Measurements from ENCODE around the gene SETSIP. TPM values are rescaled to one million over a fixed set of nuclear protein-coding genes. Genes with fewer than 3 reads are reported as not detected.

SETSIP gene
- total and polyA plus RNA-seq, 8 donors, result not detected

- peak in 1 of 2 donors; percentile 4 for DNase-seq
- Histone ChIP-seq H3K4me1 (no peaks in the 10 kb centered on the region), H3K4me3 (no peak overlapping the region), H3K27me3 (peaks cover 0 to 3% (median 0%) of the 10 kb centered on the region in 3 donors), H3K9me3 (no peaks in the 10 kb centered on the region), H3K36me3 (no peaks in the 10 kb centered on the region), H3K27ac (no peak overlapping the region)
- intact Hi-C loops (cut with DNase I; ENCODE audit: low total_unique reads), result no loop called here
- TF ChIP-seq POLR2AphosphoS5 (IDR thresholded peaks at IDR 0.05), result no peak
- TF ChIP-seq EP300 (IDR thresholded peaks at IDR 0.05), result no peak
- TF ChIP-seq CTCF (IDR thresholded peaks at IDR 0.05), result no peak
- no peak for TF ChIP-seq POLR2A (IDR thresholded peaks at IDR 0.05)
- 71 to 84% (median 82%) methylated on average over 6 of the region's 6 CpGs for WGBS, 5 donors
Observed at GRCh38 chr1:92037400-92037799, 37.8 kb downstream of the SETSIP start.

DNA sequence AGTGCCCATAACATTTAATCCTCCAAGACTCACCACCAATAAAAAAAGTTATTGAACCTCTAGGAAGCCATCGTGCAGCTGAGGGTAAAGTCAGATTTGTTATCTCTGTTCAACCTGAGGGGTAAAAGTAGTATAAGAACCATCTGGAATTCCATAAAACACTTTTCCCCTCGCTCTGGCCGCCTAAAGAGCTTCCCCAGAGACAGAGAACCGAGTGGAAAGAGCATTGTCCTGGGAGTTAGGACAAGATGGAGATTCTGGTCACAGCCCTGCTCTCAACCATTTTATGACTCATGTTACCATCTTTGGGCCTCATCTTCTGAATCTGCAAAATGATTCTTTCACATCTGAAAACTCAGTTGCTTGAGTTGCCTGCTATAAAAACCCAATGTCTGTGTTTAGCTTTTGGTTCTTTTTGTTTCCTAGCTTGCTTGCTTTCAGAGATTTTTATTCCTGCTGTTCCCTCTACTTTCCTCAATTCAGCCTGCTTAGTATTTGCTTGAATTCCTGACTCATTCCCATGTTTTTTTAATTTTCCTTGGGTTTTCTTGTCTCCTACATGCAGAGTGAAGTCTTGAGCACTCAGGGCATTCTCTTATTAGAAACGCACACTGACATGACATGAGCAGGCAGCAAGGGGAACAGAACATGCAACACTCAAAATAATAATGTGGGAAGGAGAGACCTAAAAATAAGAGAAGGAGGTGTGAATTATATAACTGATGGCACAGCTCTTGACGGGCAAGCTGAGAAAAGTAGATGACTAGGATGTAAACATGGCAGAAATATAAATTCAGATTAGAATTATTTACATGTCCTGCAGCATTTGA, 43.7 kb downstream of the SETSIP start:
- intact Hi-C loops (cut with DNase I; ENCODE audit: low total_unique reads), result no loop called here
- Histone ChIP-seq H3K27me3 (peaks cover 0 to 35% (median 23%) of the 10 kb centered on the region in 3 donors), H3K4me3 (no peak overlapping the region), H3K9me3 (peaks cover 0 to 4% (median 0%) of the 10 kb centered on the region in 4 donors), H3K36me3 (no peaks in the 10 kb centered on the region), H3K4me1 (peaks cover 9 to 19% (median 12%) of the 10 kb centered on the region in 4 donors), H3K27ac (no peak overlapping the region)
- 81 to 87% (median 83%) methylated on average over 6 of the region's 6 CpGs for WGBS, 5 donors
- TF ChIP-seq POLR2A (IDR thresholded peaks at IDR 0.05), result no peak
- no peak for TF ChIP-seq CTCF (IDR thresholded peaks at IDR 0.05)
- no peak for TF ChIP-seq EP300 (IDR thresholded peaks at IDR 0.05)
- no peak for TF ChIP-seq POLR2AphosphoS5 (IDR thresholded peaks at IDR 0.05)
- DNase-seq, result no peak

DNA sequence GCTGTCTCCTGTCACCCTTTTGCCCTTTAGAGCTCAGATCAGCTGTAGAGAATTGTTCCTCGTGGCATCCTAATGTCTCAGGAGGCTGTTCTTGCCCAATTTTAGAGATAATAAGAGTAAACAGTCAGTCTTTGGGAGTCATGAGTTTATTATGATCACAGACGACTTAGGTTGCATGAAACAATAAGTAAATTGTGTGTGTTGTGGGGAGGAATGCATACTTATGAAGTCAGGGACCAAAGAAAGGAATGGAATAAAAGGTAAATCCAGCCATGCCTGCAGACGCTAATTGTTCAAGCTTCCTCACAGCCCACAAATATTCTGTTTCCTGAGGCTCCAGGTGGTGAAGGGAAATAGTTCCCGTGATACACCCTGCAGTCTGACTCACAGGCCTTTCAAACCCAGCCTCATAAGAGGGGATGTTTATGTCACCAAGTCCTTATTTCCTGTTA, 44.5 kb downstream of the SETSIP start:
- Histone ChIP-seq H3K9me3 (peaks cover 0 to 12% (median 0%) of the 10 kb centered on the region in 4 donors), H3K27ac (peak overlapping the region in 1 of 5 donors; percentile 39), H3K4me3 (peak overlapping the region in 2 of 4 donors; percentile 49 to 65), H3K27me3 (peaks cover 0 to 35% (median 23%) of the 10 kb centered on the region in 3 donors), H3K36me3 (no peaks in the 10 kb centered on the region), H3K4me1 (peaks cover 9 to 19% (median 12%) of the 10 kb centered on the region in 4 donors)
- WGBS, 5 donors, result 14 to 35% (median 15%) methylated on average over 4 of the region's 4 CpGs
- intact Hi-C loops (cut with DNase I; ENCODE audit: low total_unique reads), result no loop called here
- no peak for TF ChIP-seq POLR2A (IDR thresholded peaks at IDR 0.05)
- no peak for TF ChIP-seq POLR2AphosphoS5 (IDR thresholded peaks at IDR 0.05)
- no peak for TF ChIP-seq CTCF (IDR thresholded peaks at IDR 0.05)
- DNase-seq, result peak in 1 of 2 donors; percentile 58

DNA sequence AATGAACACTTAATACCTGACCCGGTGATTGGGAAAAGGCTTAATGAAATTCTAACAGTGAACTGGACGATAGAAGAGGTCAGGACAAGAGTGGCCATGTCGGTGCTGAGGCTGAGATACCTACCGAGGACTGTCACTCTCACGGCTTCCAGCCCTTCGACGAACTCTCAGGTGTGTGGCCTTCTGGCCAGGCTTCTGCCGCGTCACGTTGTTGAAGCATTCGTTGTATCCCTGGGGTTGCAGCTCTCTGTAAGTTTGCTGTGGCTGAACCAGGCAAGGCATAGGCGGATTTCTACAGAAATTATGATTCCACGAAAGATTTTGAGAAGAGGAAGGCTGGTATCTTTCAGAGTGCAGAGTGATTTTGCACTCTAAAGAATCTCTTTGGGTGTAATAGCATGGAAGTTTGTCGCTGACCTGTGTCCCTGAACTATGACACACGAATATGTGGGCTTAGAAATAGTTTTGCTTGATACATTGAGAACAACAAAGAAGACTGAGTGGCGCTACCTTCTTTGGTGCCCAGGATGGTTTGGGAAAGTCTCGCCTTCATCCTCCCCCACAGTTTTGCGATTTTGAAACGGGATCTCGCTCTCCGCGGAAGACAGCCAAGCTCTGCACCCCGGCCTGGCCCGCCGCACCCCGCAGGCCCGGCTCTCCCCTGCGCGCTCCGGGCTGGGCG, 45.8 kb downstream of the SETSIP start:
- TF ChIP-seq POLR2A (IDR thresholded peaks at IDR 0.05) (no peak), EP300 (IDR thresholded peaks at IDR 0.05) (no peak), CTCF (IDR thresholded peaks at IDR 0.05) (no peak), POLR2AphosphoS5 (IDR thresholded peaks at IDR 0.05) (no peak)
- no peaks in the 10 kb centered on the region for H3K36me3 ChIP-seq
- peaks cover 0 to 13% (median 0%) of the 10 kb centered on the region in 4 donors for H3K9me3 ChIP-seq
- H3K27me3 ChIP-seq, result peaks cover 0 to 35% (median 23%) of the 10 kb centered on the region in 3 donors
- intact Hi-C loops (cut with DNase I; ENCODE audit: low total_unique reads), result no loop called here
- 38 to 41% (median 41%) methylated on average over 27 to 31 of the region's 31 CpGs for WGBS, 5 donors
- DNase-seq, result peak in 1 of 2 donors; percentile 4
- peak overlapping the region; percentile 49 to 69 (median 59) for H3K4me3 ChIP-seq
- peak overlapping the region in 1 of 5 donors; percentile 39 for H3K27ac ChIP-seq
- H3K4me1 ChIP-seq, result peaks cover 9 to 19% (median 12%) of the 10 kb centered on the region in 4 donors

All from stomach (tissue), 9 donors.